Endodermal cell (in vitro differentiated cells): ENCODE results near the gene SARS1. TPM values are rescaled to one million over a fixed set of nuclear protein-coding genes. Genes with fewer than 3 reads are reported as not detected.
A peak's percentile ranks its signal among the peaks of the same experiment; 100 is the strongest.

ENCODE experiments used
- DNase-seq: peaks from one replicate; pipeline ENCODE4 v3.0.0-alpha.2; 2017
- H3K27ac ChIP-seq: 2 replicates; pipeline ENCODE4 v1.5.1; 2013; ENCODE audit warnings: mild to moderate bottlenecking, low read depth, low read length, moderate library complexity
- H3K27me3 ChIP-seq: 2 replicates; pipeline ENCODE4 v1.6.1; 2013; ENCODE audit warnings: mild to moderate bottlenecking, low read length, moderate library complexity; ENCODE audit not compliant: insufficient read depth, control insufficient read depth, poor library complexity, severe bottlenecking
- H3K36me3 ChIP-seq: 2 replicates; pipeline ENCODE4 v1.7.0; 2013; ENCODE audit warnings: mild to moderate bottlenecking, low read length, moderate library complexity; ENCODE audit not compliant: control insufficient read depth, insufficient read depth
- H3K4me1 ChIP-seq: one replicate; pipeline ENCODE4 v1.7.0; 2013; ENCODE audit warnings: low read length; ENCODE audit not compliant: control insufficient read depth, insufficient read depth
- H3K4me3 ChIP-seq: 2 replicates; pipeline ENCODE4 v1.5.1; 2013; ENCODE audit warnings: mild to moderate bottlenecking, low read length, moderate library complexity
- H3K9ac ChIP-seq: 2 replicates; pipeline ENCODE4 v1.6.1; 2013; ENCODE audit warnings: mild to moderate bottlenecking, low read length, moderate library complexity; ENCODE audit not compliant: poor library complexity, severe bottlenecking; ENCODE audit errors: extremely low read depth
- H3K9me3 ChIP-seq: 2 replicates; pipeline ENCODE4 v1.6.1; 2013; ENCODE audit warnings: mild to moderate bottlenecking, low read length, moderate library complexity; ENCODE audit not compliant: control insufficient read depth
- H3K27ac Mint-ChIP-seq: 2 replicates; pipeline ENCODE4 v1.8.0; 2020; ENCODE audit warnings: mixed read lengths
- H3K27me3 Mint-ChIP-seq: 2 replicates; pipeline ENCODE4 v1.8.0; 2021; ENCODE audit warnings: mild to moderate bottlenecking, mixed read lengths; ENCODE audit not compliant: insufficient read depth
- H3K36me3 Mint-ChIP-seq: 2 replicates; pipeline ENCODE4 v1.8.0; 2020; ENCODE audit warnings: low read depth, mixed read lengths
- H3K4me1 Mint-ChIP-seq: 2 replicates; pipeline ENCODE4 v1.8.0; 2020; ENCODE audit warnings: mixed read lengths
- H3K4me3 Mint-ChIP-seq: 2 replicates; pipeline ENCODE4 v1.8.0; 2020; ENCODE audit warnings: mild to moderate bottlenecking, moderate library complexity, mixed read lengths
- H3K9me3 Mint-ChIP-seq: 2 replicates; pipeline ENCODE4 v1.8.0; 2020; ENCODE audit warnings: mild to moderate bottlenecking, mixed read lengths
- CTCF ChIP-seq: fragments of 200-600 bp; sonication (generic); conservative IDR thresholded peaks from 2 replicates; pipeline ENCODE4 v1.5.0; 2021; ENCODE audit warnings: antibody characterized with exemption, mild to moderate bottlenecking
- WGBS, 2 experiments: methylation state at CpG; one replicate each; pipeline versions ENCODE4 v1.1.5 to v1.1.7; 2013; ENCODE audit warnings: missing lambda C conversion rate in 2 of 2, mixed read lengths in 1 of 2; ENCODE audit not compliant: insufficient coverage in 1 of 2, insufficient read length in 1 of 2; 5-methylcytosine and 5-hydroxymethylcytosine counted together
- total RNA-seq, 2 donors: library from RNA; stranded (reverse); fragmentation: NEBNext Ultra II Directional in 1 of 2; extraction: Animal tissue kit (Norgen Biotek cat#: 25700) in 1 of 2; gene quantifications; 2 replicates in 1 of 2; 3 replicates in 1 of 2; pipeline ENCODE4 v1.2.1, GENCODE V29; 2021

The SARS1 gene
- total RNA-seq, 2 donors from 2014 or later: 100 to 101 TPM

- no peaks in the 10 kb centered on the region for H3K9me3 Mint-ChIP-seq
- 62 to 74% methylated on average over 10 to 15 of the region's 15 CpGs for WGBS, 2 experiments
- H3K36me3 ChIP-seq: no peaks in the 10 kb centered on the region
- H3K27me3 Mint-ChIP-seq: peaks cover 23% of the 10 kb centered on the region
- peaks cover 3% of the 10 kb centered on the region for H3K36me3 Mint-ChIP-seq
- TF ChIP-seq CTCF: peak; percentile 26
- H3K9me3 ChIP-seq: no peaks in the 10 kb centered on the region
- H3K4me1 ChIP-seq: peaks cover 15% of the 10 kb centered on the region
- H3K4me3 Mint-ChIP-seq: no peak overlapping the region
- no peak overlapping the region for H3K27ac Mint-ChIP-seq
- H3K4me3 ChIP-seq: no peak overlapping the region
- DNase-seq: peak; percentile 71
- H3K9ac ChIP-seq: no peak overlapping the region
- H3K27ac ChIP-seq: peak overlapping the region; percentile 97
- peaks cover 15% of the 10 kb centered on the region for H3K27me3 ChIP-seq
- H3K4me1 Mint-ChIP-seq: peaks cover 15% of the 10 kb centered on the region
Measured at GRCh38 chr1:109255097-109255651, 41.5 kb downstream of the SARS1 start.

GRCh38 chr1:109255678-109256077 is 42.0 kb downstream of the SARS1 start:
- peaks cover 17% of the 10 kb centered on the region for H3K4me1 Mint-ChIP-seq
- 94 to 95% methylated on average over 4 to 5 of the region's 5 CpGs for WGBS, 2 experiments
- no peak for DNase-seq
- Histone ChIP-seq H3K4me3 (no peak overlapping the region), H3K36me3 (no peaks in the 10 kb centered on the region), H3K4me1 (peaks cover 17% of the 10 kb centered on the region), H3K27ac (peak overlapping the region; percentile 97), H3K9ac (no peak overlapping the region), H3K27me3 (peaks cover 10% of the 10 kb centered on the region), H3K9me3 (no peaks in the 10 kb centered on the region)
- no peak overlapping the region for H3K4me3 Mint-ChIP-seq
- TF ChIP-seq CTCF: no peak
- H3K27ac Mint-ChIP-seq: no peak overlapping the region
- H3K36me3 Mint-ChIP-seq: peaks cover 3% of the 10 kb centered on the region
- H3K9me3 Mint-ChIP-seq: no peaks in the 10 kb centered on the region
- peaks cover 18% of the 10 kb centered on the region for H3K27me3 Mint-ChIP-seq

- H3K4me3 Mint-ChIP-seq: no peak overlapping the region
Measured at GRCh38 chr1:109256085-109256484, 42.4 kb downstream of the SARS1 start.

More at GRCh38 chr1:109256085-109256484, 42.4 kb downstream of the SARS1 start:
- peaks cover 6% of the 10 kb centered on the region for H3K27me3 ChIP-seq
- Mint-ChIP-seq H3K9me3 (no peaks in the 10 kb centered on the region), H3K27ac (no peak overlapping the region), H3K36me3 (peaks cover 3% of the 10 kb centered on the region), H3K27me3 (peaks cover 14% of the 10 kb centered on the region), H3K4me1 (peaks cover 17% of the 10 kb centered on the region)
- peaks cover 17% of the 10 kb centered on the region for H3K4me1 ChIP-seq
- no peaks in the 10 kb centered on the region for H3K9me3 ChIP-seq
- no peak for TF ChIP-seq CTCF
- H3K4me3 ChIP-seq: no peak overlapping the region
- no peaks in the 10 kb centered on the region for H3K36me3 ChIP-seq
- H3K27ac ChIP-seq: peak overlapping the region; percentile 97
- no peak for DNase-seq
- H3K9ac ChIP-seq: no peak overlapping the region
- WGBS, 2 experiments: 88 to 100% methylated on average over 4 to 7 of the region's 7 CpGs
